Left renal pelvis (tissue), 4 donors: Measurements from ENCODE around the gene PKD2L1. TPM values are rescaled to one million over a fixed set of nuclear protein-coding genes. Genes with fewer than 3 reads are reported as not detected.
"Not testable (repeated sequence)": the region's sequence is repeated elsewhere in the genome, so short reads cannot be mapped to it uniquely, and the experiment has no call there.

Source experiments
- DNase-seq, 4 donors: peaks; one replicate each; pipeline ENCODE4 v3.0.0-alpha.2; 2013; ENCODE audit warnings: low read depth in 4 of 4, low spot score in 3 of 4
- polyA plus RNA-seq, 4 donors: library from polyadenylated mRNA; unstranded; fragments of 120-200 nt; gene quantifications; one replicate each; pipeline ENCODE4 v1.2.1, GENCODE V29; 2013; ENCODE audit not compliant: insufficient read length in 4 of 4

Gene PKD2L1
- under 1 TPM in 3 of 4 donors, not detected in 1; 0.29 to 0.93 (median 0.44) TPM for polyA plus RNA-seq

- no peak for DNase-seq
Observed at GRCh38 chr10:100330079-100330478, at the start of gene PKD2L1. TSS of gene PKD2L1 (minus strand) at chr10:100330228. CDS start at chr10:100330103, 125 bp downstream.

GRCh38 chr10:100377830-100378229 lies 47.8 kb upstream of the PKD2L1 start:
- no peak for DNase-seq

GRCh38 chr10:100376656-100377055 lies 46.6 kb upstream of the PKD2L1 start:
- not testable (repeated sequence) for DNase-seq

- not testable (repeated sequence) for DNase-seq
Observed at GRCh38 chr10:100374677-100375353, 44.8 kb upstream of the PKD2L1 start.

GRCh38 chr10:100374200-100374655 lies 44.2 kb upstream of the PKD2L1 start:
- no peak for DNase-seq

GRCh38 chr10:100373298-100374199 lies 43.5 kb upstream of the PKD2L1 start:
- DNase-seq, result peak; percentile 89 to 97 (median 94)

GRCh38 chr10:100372415-100373297 lies 42.6 kb upstream of the PKD2L1 start:
- no peak for DNase-seq

- DNase-seq, result no peak
Observed at GRCh38 chr10:100371482-100372027, 41.5 kb upstream of the PKD2L1 start.

- DNase-seq, result no peak
Observed at GRCh38 chr10:100370714-100371481, 40.9 kb upstream of the PKD2L1 start.

GRCh38 chr10:100368721-100369120 lies 38.7 kb upstream of the PKD2L1 start:
- no peak for DNase-seq

GRCh38 chr10:100364735-100365391 lies 34.8 kb upstream of the PKD2L1 start:
- peak in 1 of 4 donors; percentile 59 for DNase-seq

- DNase-seq, result no peak
Observed at GRCh38 chr10:100364175-100364574, 34.1 kb upstream of the PKD2L1 start.

GRCh38 chr10:100362570-100363496 lies 32.8 kb upstream of the PKD2L1 start:
- DNase-seq, result no peak

GRCh38 chr10:100360234-100360633 lies 30.2 kb upstream of the PKD2L1 start:
- DNase-seq, result no peak

GRCh38 chr10:100359529-100360150 lies 29.6 kb upstream of the PKD2L1 start:
- no peak for DNase-seq

- DNase-seq, result no peak
Observed at GRCh38 chr10:100359030-100359432, 29.0 kb upstream of the PKD2L1 start.

- DNase-seq, result no peak
Observed at GRCh38 chr10:100357059-100357858, 27.2 kb upstream of the PKD2L1 start.
